HepG2 (cell line): ENCODE results near the gene GPATCH3. TPM values are rescaled to one million over a fixed set of nuclear protein-coding genes. Genes with fewer than 3 reads are reported as not detected.

Experiments used
- AGO1 ChIP-seq: fragments of 200-400 bp; formaldehyde crosslinking; IDR thresholded peaks from 2 replicates; pipeline ENCODE4 v1.6.1; 2017; ENCODE audit warnings: mild to moderate bottlenecking, low read depth, low read length, moderate library complexity; ENCODE audit not compliant: poor library complexity, severe bottlenecking
- DNMT3B ChIP-seq: conservative IDR thresholded peaks from 2 replicates; pipeline ENCODE4 v1.6.1; 2016; ENCODE audit warnings: missing biosample characterization, control low read depth
- DPF2 ChIP-seq: sonication (generic); formaldehyde crosslinking; IDR thresholded peaks from 2 replicates; pipeline ENCODE4 v1.4.0; 2020; ENCODE audit warnings: mild to moderate bottlenecking, low read depth, missing genetic modification reagents, borderline replicate concordance
- ESRRA ChIP-seq: sonication (generic); formaldehyde crosslinking; IDR thresholded peaks from 2 replicates; pipeline ENCODE4 v1.5.1; 2020; ENCODE audit warnings: mild to moderate bottlenecking, low read depth, missing genetic modification reagents
- ETV6 ChIP-seq: sonication (generic); formaldehyde crosslinking; conservative IDR thresholded peaks from 2 replicates; pipeline ENCODE4 v1.4.0; 2020; ENCODE audit warnings: missing genetic modification reagents
- LCORL ChIP-seq, 2 experiments: fragments of 450-650 bp in 1 of 2; sonication (generic) in 1 of 2; formaldehyde crosslinking in 1 of 2; IDR thresholded peaks; 2 replicates each; pipeline versions ENCODE4 v1.5.0 to v1.6.1; 2017 to 2020; ENCODE audit warnings: antibody characterized with exemption in 1 of 2, missing genetic modification reagents in 1 of 2
- MEF2D ChIP-seq: sonication (generic); formaldehyde crosslinking; IDR thresholded peaks from 2 replicates; pipeline ENCODE4 v1.5.1; 2020; ENCODE audit warnings: mild to moderate bottlenecking, missing genetic modification reagents
- POLR2AphosphoS2 ChIP-seq: IDR thresholded peaks from 2 replicates; pipeline ENCODE4 v1.6.1; 2011; ENCODE audit warnings: low read depth, low read length, improper control_type of control experiment
- POLR2AphosphoS5 ChIP-seq: IDR thresholded peaks from 2 replicates; pipeline ENCODE4 v1.6.1; 2012; ENCODE audit warnings: low read depth, low read length
- RARG ChIP-seq: sonication (generic); formaldehyde crosslinking; IDR thresholded peaks from 2 replicates; pipeline ENCODE4 v1.4.0; 2020; ENCODE audit warnings: low read depth, mild to moderate bottlenecking, missing genetic modification reagents
- SETDB1 ChIP-seq: sonication (generic); formaldehyde crosslinking; IDR thresholded peaks from 2 replicates; pipeline ENCODE4 v1.5.1; 2020; ENCODE audit warnings: missing genetic modification reagents, mild to moderate bottlenecking, borderline replicate concordance
- SMAD1 ChIP-seq: sonication (generic); formaldehyde crosslinking; IDR thresholded peaks from 2 replicates; pipeline ENCODE4 v1.4.0; 2020; ENCODE audit warnings: missing genetic modification reagents, low read depth, mild to moderate bottlenecking, borderline replicate concordance
- YEATS2 ChIP-seq: sonication (generic); formaldehyde crosslinking; IDR thresholded peaks from 2 replicates; pipeline ENCODE4 v1.4.0; 2020; ENCODE audit warnings: missing genetic modification reagents, borderline replicate concordance
- ZBTB7B ChIP-seq: sonication (generic); formaldehyde crosslinking; IDR thresholded peaks from 2 replicates; pipeline ENCODE4 v1.4.0; 2020; ENCODE audit warnings: missing genetic modification reagents
- ZKSCAN8 ChIP-seq: IDR thresholded peaks from 2 replicates; pipeline ENCODE4 v1.6.1; 2016; ENCODE audit warnings: borderline replicate concordance, missing genetic modification reagents, missing compliant biosample characterization
- ZNF564 ChIP-seq: sonication (generic); formaldehyde crosslinking; IDR thresholded peaks from 2 replicates; pipeline ENCODE4 v1.8.1; 2023; ENCODE audit warnings: mild to moderate bottlenecking, missing genetic modification reagents
- polyA plus RNA-seq, 8 experiments: library from polyadenylated mRNA; depleted of rRNA in 3 of 8; stranded (reverse) in 7 of 8; unstranded in 1 of 8; fragments of >200 nt; fragmentation: Illumina TruSeq in 4 of 8; extraction: Trizol in 4 of 8; gene quantifications; 2 replicates each; pipeline versions ENCODE4 v1.2.1 to v1.2.3, GENCODE V29; 2011 to 2016; ENCODE audit warnings: low read depth in 4 of 8, missing spikeins in 1 of 8, mixed read lengths in 1 of 8; ENCODE audit not compliant: insufficient read depth in 1 of 8
- total RNA-seq, 5 experiments: library from RNA; depleted of rRNA; stranded (reverse); fragments of >200 nt; fragmentation: Illumina TruSeq; extraction: Trizol; gene quantifications; 2 replicates each; pipeline ENCODE4 v1.2.3, GENCODE V29; 2016; ENCODE audit warnings: low read depth in 1 of 5
- TF ChIP-seq, protein P1 (sequence below), 2 experiments: sonication (generic) in 1 of 2; formaldehyde crosslinking in 1 of 2; IDR thresholded peaks; 2 replicates each; pipeline versions ENCODE4 v1.4.0 to v1.6.1; 2016 to 2020; ENCODE audit warnings: borderline replicate concordance in 1 of 2, low read depth in 1 of 2, mild to moderate bottlenecking in 1 of 2, missing genetic modification reagents in 1 of 2
- TF ChIP-seq, protein P2 (sequence below): fragments of 450-650 bp; IDR thresholded peaks from 2 replicates; pipeline ENCODE4 v1.6.1; 2017
- TF ChIP-seq, protein P3 (sequence below): IDR thresholded peaks from 2 replicates; pipeline ENCODE4 v1.6.1; 2018; ENCODE audit warnings: missing genetic modification reagents, mild to moderate bottlenecking, missing compliant biosample characterization

The GPATCH3 gene
- total and polyA plus RNA-seq, 2 of the 13 experiments (the other 11 are each of a cell fraction or from before 2014, with no cell fraction given): 8.3 to 11.0 TPM

DNA sequence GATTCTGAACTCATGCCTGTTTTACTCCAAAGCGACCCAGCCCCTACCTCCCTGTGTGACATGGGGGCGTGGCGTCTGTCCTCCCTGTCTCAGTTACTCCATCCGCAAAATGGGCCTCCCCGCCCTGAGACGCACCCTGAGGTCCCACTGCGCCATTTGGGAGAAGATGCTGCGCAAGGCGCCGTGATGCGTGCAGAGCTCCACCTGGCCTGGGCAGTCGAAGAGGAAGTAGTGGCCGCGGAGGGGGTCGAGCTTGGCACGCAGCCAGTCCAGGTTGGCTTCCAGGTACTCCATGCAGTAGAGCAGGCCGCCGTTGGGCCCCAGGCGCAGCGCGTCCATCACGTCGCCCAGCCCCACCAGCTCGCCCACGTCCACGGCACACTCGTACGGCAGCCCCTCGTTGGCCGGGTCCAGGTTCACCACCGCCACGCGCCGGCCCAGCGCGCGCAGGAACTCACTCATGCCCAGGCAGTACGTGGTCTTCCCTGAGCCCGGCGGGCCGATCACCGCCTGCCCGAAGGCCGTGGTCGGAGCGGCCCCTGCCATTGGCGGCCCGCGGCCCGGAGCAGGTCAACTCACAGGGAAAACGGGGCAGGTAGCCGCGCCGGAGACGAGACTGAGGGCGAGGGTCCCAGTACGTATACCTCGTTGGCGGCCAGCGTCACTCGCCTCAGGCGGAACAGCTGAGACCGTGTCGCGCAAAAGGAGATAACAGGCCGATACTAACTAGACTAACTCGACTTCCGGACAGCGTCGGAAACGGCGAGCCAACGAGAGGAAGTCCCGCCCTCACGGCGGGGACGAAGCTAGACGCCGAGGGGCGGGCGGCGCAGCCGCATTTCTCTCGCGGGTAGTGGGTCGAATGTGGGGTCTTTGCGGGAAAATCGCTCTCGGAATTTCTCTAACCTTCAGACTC is 10.5 kb downstream of the GPATCH3 start, which contains the start of gene GPN2 (continued):
- TF ChIP-seq, protein P1, sequence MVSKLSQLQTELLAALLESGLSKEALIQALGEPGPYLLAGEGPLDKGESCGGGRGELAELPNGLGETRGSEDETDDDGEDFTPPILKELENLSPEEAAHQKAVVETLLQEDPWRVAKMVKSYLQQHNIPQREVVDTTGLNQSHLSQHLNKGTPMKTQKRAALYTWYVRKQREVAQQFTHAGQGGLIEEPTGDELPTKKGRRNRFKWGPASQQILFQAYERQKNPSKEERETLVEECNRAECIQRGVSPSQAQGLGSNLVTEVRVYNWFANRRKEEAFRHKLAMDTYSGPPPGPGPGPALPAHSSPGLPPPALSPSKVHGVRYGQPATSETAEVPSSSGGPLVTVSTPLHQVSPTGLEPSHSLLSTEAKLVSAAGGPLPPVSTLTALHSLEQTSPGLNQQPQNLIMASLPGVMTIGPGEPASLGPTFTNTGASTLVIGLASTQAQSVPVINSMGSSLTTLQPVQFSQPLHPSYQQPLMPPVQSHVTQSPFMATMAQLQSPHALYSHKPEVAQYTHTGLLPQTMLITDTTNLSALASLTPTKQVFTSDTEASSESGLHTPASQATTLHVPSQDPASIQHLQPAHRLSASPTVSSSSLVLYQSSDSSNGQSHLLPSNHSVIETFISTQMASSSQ (IDR thresholded peaks at IDR 0.05; ENCODE audit: low read depth): no peak
- TF ChIP-seq, protein P1 (CRISPR knock-in tag; IDR thresholded peaks at IDR 0.05; ENCODE audit: borderline replicate concordance): peak; percentile 66; the same call in 1 of the 2 replicates
- peak; percentile 92 for TF ChIP-seq AGO1
- no peak for TF ChIP-seq DPF2 (CRISPR knock-in tag)
- TF ChIP-seq RARG (CRISPR knock-in tag): no peak
- no peak for TF ChIP-seq ZNF564 (CRISPR knock-in tag)
- TF ChIP-seq ZBTB7B (CRISPR knock-in tag): peak; percentile 89
- TF ChIP-seq POLR2AphosphoS5: peak; percentile 97
- peak; percentile 95; the same call in 1 of the 2 replicates for TF ChIP-seq SMAD1 (CRISPR knock-in tag)
- TF ChIP-seq ZKSCAN8: peak; percentile 42; the same call in 1 of the 2 replicates
- TF ChIP-seq YEATS2 (CRISPR knock-in tag): peak; percentile 84
- TF ChIP-seq DNMT3B: no peak
- TF ChIP-seq MEF2D (CRISPR knock-in tag): peak; percentile 30; the same call in 1 of the 2 replicates
- peak; percentile 47 for TF ChIP-seq ESRRA
- no peak for TF ChIP-seq LCORL (IDR thresholded peaks at IDR 0.05)
- peak; percentile 79 for TF ChIP-seq LCORL (CRISPR knock-in tag; IDR thresholded peaks at IDR 0.05)
- TF ChIP-seq, protein P2, sequence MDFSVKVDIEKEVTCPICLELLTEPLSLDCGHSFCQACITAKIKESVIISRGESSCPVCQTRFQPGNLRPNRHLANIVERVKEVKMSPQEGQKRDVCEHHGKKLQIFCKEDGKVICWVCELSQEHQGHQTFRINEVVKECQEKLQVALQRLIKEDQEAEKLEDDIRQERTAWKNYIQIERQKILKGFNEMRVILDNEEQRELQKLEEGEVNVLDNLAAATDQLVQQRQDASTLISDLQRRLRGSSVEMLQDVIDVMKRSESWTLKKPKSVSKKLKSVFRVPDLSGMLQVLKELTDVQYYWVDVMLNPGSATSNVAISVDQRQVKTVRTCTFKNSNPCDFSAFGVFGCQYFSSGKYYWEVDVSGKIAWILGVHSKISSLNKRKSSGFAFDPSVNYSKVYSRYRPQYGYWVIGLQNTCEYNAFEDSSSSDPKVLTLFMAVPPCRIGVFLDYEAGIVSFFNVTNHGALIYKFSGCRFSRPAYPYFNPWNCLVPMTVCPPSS: no peak
- TF ChIP-seq, protein P3, sequence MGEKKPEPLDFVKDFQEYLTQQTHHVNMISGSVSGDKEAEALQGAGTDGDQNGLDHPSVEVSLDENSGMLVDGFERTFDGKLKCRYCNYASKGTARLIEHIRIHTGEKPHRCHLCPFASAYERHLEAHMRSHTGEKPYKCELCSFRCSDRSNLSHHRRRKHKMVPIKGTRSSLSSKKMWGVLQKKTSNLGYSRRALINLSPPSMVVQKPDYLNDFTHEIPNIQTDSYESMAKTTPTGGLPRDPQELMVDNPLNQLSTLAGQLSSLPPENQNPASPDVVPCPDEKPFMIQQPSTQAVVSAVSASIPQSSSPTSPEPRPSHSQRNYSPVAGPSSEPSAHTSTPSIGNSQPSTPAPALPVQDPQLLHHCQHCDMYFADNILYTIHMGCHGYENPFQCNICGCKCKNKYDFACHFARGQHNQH (CRISPR knock-in tag): peak; percentile 66
- no peak for TF ChIP-seq SETDB1 (CRISPR knock-in tag)
- peak; percentile 36; the same call in 1 of the 2 replicates for TF ChIP-seq ETV6 (CRISPR knock-in tag)
- TF ChIP-seq POLR2AphosphoS2: peak; percentile 84
